MM.1S (cell line): ENCODE measurements around the gene XXYLT1.

Experiments
- EZH2 ChIP-seq: fragments of 300-600 bp; sonication (generic); optimal IDR thresholded peaks from 2 replicates; pipeline ENCODE3; 2017; ENCODE audit warnings: low read depth, mild to moderate bottlenecking, antibody characterized with exemption, low read length, mixed read lengths
- EZH2phosphoT487 ChIP-seq: fragments of 300-600 bp; sonication (generic); IDR thresholded peaks from 2 replicates; pipeline ENCODE4 v1.6.1; 2018; ENCODE audit warnings: antibody characterized with exemption, low read length
- TF ChIP-seq, protein P1 (sequence below): fragments of 300-600 bp; sonication (generic); IDR thresholded peaks from 2 replicates; pipeline ENCODE4 v1.5.1; 2016; ENCODE audit warnings: antibody characterized with exemption, low read length, mixed read lengths

DNA sequence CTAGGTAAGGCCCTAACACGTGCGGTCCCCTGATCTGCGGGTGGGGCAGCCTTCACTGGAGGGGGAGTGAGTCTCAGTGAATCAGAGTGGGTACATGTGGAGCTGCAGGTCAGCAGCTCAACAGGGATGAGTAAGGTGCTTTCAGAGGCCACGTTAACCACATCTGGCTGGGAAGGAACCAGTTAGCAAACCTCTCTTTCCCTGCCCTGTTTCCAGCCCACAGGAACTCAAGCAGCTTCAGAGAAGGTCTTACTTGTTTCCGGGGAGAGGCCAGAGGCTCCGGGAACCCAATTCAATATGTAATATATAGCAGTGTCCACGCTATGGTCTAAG, 175.3 kb downstream of the XXYLT1 start:
- TF ChIP-seq EZH2, result no peak
- TF ChIP-seq, protein P1, sequence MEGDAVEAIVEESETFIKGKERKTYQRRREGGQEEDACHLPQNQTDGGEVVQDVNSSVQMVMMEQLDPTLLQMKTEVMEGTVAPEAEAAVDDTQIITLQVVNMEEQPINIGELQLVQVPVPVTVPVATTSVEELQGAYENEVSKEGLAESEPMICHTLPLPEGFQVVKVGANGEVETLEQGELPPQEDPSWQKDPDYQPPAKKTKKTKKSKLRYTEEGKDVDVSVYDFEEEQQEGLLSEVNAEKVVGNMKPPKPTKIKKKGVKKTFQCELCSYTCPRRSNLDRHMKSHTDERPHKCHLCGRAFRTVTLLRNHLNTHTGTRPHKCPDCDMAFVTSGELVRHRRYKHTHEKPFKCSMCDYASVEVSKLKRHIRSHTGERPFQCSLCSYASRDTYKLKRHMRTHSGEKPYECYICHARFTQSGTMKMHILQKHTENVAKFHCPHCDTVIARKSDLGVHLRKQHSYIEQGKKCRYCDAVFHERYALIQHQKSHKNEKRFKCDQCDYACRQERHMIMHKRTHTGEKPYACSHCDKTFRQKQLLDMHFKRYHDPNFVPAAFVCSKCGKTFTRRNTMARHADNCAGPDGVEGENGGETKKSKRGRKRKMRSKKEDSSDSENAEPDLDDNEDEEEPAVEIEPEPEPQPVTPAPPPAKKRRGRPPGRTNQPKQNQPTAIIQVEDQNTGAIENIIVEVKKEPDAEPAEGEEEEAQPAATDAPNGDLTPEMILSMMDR, result no peak
- TF ChIP-seq EZH2phosphoT487, result no peak
